ENCODE results near the gene DHX40.

- TF ChIP-seq CTCF (IDR thresholded peaks at IDR 0.05; ENCODE audit: low read length) (no peak), EZH2 (IDR thresholded peaks at IDR 0.05; ENCODE audit: borderline replicate concordance, low read length) (no peak)
These were observed 51.0 kb downstream of the DHX40 start for GRCh38 chr17:59616253-59616920.
